H9 (cell line): ENCODE data around the gene ZNHIT1. TPM values are rescaled to one million over a fixed set of nuclear protein-coding genes. Genes with fewer than 3 reads are reported as not detected.

Experiments used
- DNase-seq: peaks from one replicate; pipeline ENCODE4 v3.0.0-alpha.2; 2017
- H2AFZ ChIP-seq: one replicate; pipeline ENCODE4 v1.6.1; 2013; ENCODE audit warnings: mild to moderate bottlenecking, low read length, control low read depth, moderate library complexity
- H2AK5ac ChIP-seq: 2 replicates; pipeline ENCODE4 v1.6.1; 2013; ENCODE audit warnings: low read length, control low read depth, mixed read lengths; ENCODE audit not compliant: insufficient read length
- H2BK120ac ChIP-seq: one replicate; pipeline ENCODE4 v1.6.1; 2013; ENCODE audit warnings: low read depth, mild to moderate bottlenecking, low read length, control low read depth, inconsistent platforms; ENCODE audit not compliant: poor library complexity, severe bottlenecking
- H2BK12ac ChIP-seq: 2 replicates; pipeline ENCODE4 v1.6.1; 2013; ENCODE audit warnings: low read length, control low read depth, mixed read lengths, low read depth; ENCODE audit not compliant: insufficient read length
- H2BK15ac ChIP-seq: 2 replicates; pipeline ENCODE4 v1.6.1; 2013; ENCODE audit warnings: low read depth, low read length, control low read depth
- H2BK20ac ChIP-seq: one replicate; pipeline ENCODE4 v1.6.1; 2013; ENCODE audit warnings: low read depth, mild to moderate bottlenecking, low read length, control low read depth, inconsistent platforms; ENCODE audit not compliant: poor library complexity, severe bottlenecking
- H2BK5ac ChIP-seq: 2 replicates; pipeline ENCODE4 v1.6.1; 2013; ENCODE audit warnings: low read length, control low read depth, mixed read lengths; ENCODE audit not compliant: insufficient read length
- H3K14ac ChIP-seq: 2 replicates; pipeline ENCODE4 v1.6.1; 2013; ENCODE audit warnings: low read length, control low read depth; ENCODE audit not compliant: insufficient read depth
- H3K18ac ChIP-seq: 2 replicates; pipeline ENCODE4 v1.6.1; 2013; ENCODE audit warnings: low read depth, mild to moderate bottlenecking, mixed read lengths, low read length, control low read depth; ENCODE audit not compliant: insufficient read length
- H3K23ac ChIP-seq: 2 replicates; pipeline ENCODE4 v1.6.1; 2013; ENCODE audit warnings: low read length, control low read depth, mixed read lengths, low read depth; ENCODE audit not compliant: insufficient read length
- H3K23me2 ChIP-seq: 2 replicates; pipeline ENCODE4 v1.6.1; 2013; ENCODE audit warnings: low read depth, mild to moderate bottlenecking, mixed read lengths, low read length, control low read depth; ENCODE audit not compliant: insufficient read length, poor library complexity, severe bottlenecking
- H3K27ac ChIP-seq: 2 replicates; pipeline ENCODE4 v1.5.1; 2013; ENCODE audit warnings: low read length, control low read depth, mixed read lengths, low read depth; ENCODE audit not compliant: insufficient read length
- H3K27me3 ChIP-seq: 2 replicates; pipeline ENCODE4 v1.6.1; 2013; ENCODE audit warnings: low read length, control low read depth, inconsistent platforms; ENCODE audit not compliant: insufficient read depth
- H3K4ac ChIP-seq: 2 replicates; pipeline ENCODE4 v1.6.1; 2013; ENCODE audit warnings: low read depth, mild to moderate bottlenecking, control low read depth, inconsistent platforms, low read length, moderate library complexity
- H3K4me1 ChIP-seq: 2 replicates; pipeline ENCODE4 v1.6.1; 2013; ENCODE audit warnings: low read length, control low read depth, inconsistent platforms; ENCODE audit not compliant: insufficient read depth
- H3K4me2 ChIP-seq: 2 replicates; pipeline ENCODE4 v1.6.1; 2013; ENCODE audit warnings: low read length, control low read depth, mixed read lengths; ENCODE audit not compliant: insufficient read length, insufficient read depth
- H3K56ac ChIP-seq: 2 replicates; pipeline ENCODE4 v1.6.1; 2013; ENCODE audit warnings: low read depth, mild to moderate bottlenecking, mixed read lengths, low read length, control low read depth; ENCODE audit not compliant: insufficient read length
- H3K79me1 ChIP-seq: 2 replicates; pipeline ENCODE4 v1.6.1; 2013; ENCODE audit warnings: low read depth, mild to moderate bottlenecking, moderate library complexity, low read length, control low read depth, inconsistent platforms; ENCODE audit not compliant: insufficient read depth, poor library complexity, severe bottlenecking
- H3K79me2 ChIP-seq: 2 replicates; pipeline ENCODE4 v1.6.1; 2013; ENCODE audit warnings: low read length, control low read depth, inconsistent platforms; ENCODE audit not compliant: insufficient read depth
- H3K9ac ChIP-seq: 2 replicates; pipeline ENCODE4 v1.6.1; 2013; ENCODE audit warnings: low read length, control low read depth, mixed read lengths; ENCODE audit not compliant: insufficient read length; ENCODE audit errors: extremely low read depth
- H3K9me3 ChIP-seq: one replicate; pipeline ENCODE4 v1.6.1; 2013; ENCODE audit warnings: low read depth, low read length, inconsistent platforms; ENCODE audit not compliant: control insufficient read depth
- H3T11ph ChIP-seq: one replicate; pipeline ENCODE4 v1.6.1; 2013; ENCODE audit warnings: mild to moderate bottlenecking, low read length, control low read depth, inconsistent platforms
- H4K20me1 ChIP-seq: one replicate; pipeline ENCODE4 v1.6.1; 2013; ENCODE audit not compliant: control insufficient read depth, insufficient read length, insufficient read depth
- H4K5ac ChIP-seq: 2 replicates; pipeline ENCODE4 v1.6.1; 2013; ENCODE audit warnings: low read depth, mild to moderate bottlenecking, mixed read lengths, low read length, control low read depth; ENCODE audit not compliant: insufficient read length
- H4K8ac ChIP-seq: replicated peaks from 2 replicates; pipeline ENCODE4 v1.6.1; 2013; ENCODE audit warnings: low read length, control low read depth, mixed read lengths, low read depth; ENCODE audit not compliant: insufficient read length
- H4K91ac ChIP-seq: 2 replicates; pipeline ENCODE4 v1.6.1; 2013; ENCODE audit warnings: low read depth, mild to moderate bottlenecking, moderate library complexity, mixed read lengths, low read length, control low read depth; ENCODE audit not compliant: insufficient read length
- H3K27ac Mint-ChIP-seq, 3 experiments: 2 replicates in 2 of 3; 3 replicates in 1 of 3; pipeline ENCODE4 v1.8.0; 2020 to 2021; ENCODE audit warnings: mixed read lengths in 3 of 3, mild to moderate bottlenecking in 1 of 3, moderate library complexity in 1 of 3
- H3K27me3 Mint-ChIP-seq: 2 replicates; pipeline ENCODE4 v1.8.0; 2021; ENCODE audit warnings: low read depth, mild to moderate bottlenecking, moderate library complexity, mixed read lengths
- H3K36me3 Mint-ChIP-seq, 3 experiments: 2 replicates in 2 of 3; 3 replicates in 1 of 3; pipeline ENCODE4 v1.8.0; 2020 to 2021; ENCODE audit warnings: low read depth in 3 of 3, mixed read lengths in 3 of 3; ENCODE audit not compliant: insufficient read depth in 1 of 3
- H3K4me1 Mint-ChIP-seq, 2 experiments: 2 replicates each; pipeline ENCODE4 v1.8.0; 2020; ENCODE audit warnings: mixed read lengths in 2 of 2
- H3K4me3 Mint-ChIP-seq, 2 experiments: 2 replicates in 1 of 2; 3 replicates in 1 of 2; pipeline ENCODE4 v1.8.0; 2020 to 2021; ENCODE audit warnings: mild to moderate bottlenecking in 2 of 2, mixed read lengths in 2 of 2, moderate library complexity in 1 of 2
- H3K9me3 Mint-ChIP-seq, 2 experiments: 2 replicates in 1 of 2; 3 replicates in 1 of 2; pipeline ENCODE4 v1.8.0; 2020; ENCODE audit warnings: mild to moderate bottlenecking in 2 of 2, mixed read lengths in 2 of 2, moderate library complexity in 1 of 2
- CTCF ChIP-seq: fragments of 200-600 bp; sonication (generic); conservative IDR thresholded peaks from 3 replicates; pipeline ENCODE4 v1.8.0; 2021; ENCODE audit warnings: antibody characterized with exemption, mild to moderate bottlenecking
- WGBS: extraction: QIAGEN DNeasy Blood & Tissue Kit; methylation state at CpG from one replicate; pipeline ENCODE4 v1.1.7; 2013; ENCODE audit warnings: missing lambda C conversion rate, low lambda C conversion rate, mixed read lengths; ENCODE audit not compliant: insufficient read length; ENCODE audit errors: extremely low coverage; 5-methylcytosine and 5-hydroxymethylcytosine counted together
- total RNA-seq: library from RNA; stranded (reverse); gene quantifications from 2 replicates; pipeline ENCODE4 v1.2.1, GENCODE V29; 2021

ZNHIT1 gene
- total RNA-seq, 1 experiment from 2014 or later = 52.7 TPM

- no peak overlapping the region for H3K23ac ChIP-seq
- H3K9me3 ChIP-seq = no peaks in the 10 kb centered on the region
- H4K8ac ChIP-seq = no peak overlapping the region
- H3T11ph ChIP-seq = no peak overlapping the region
- H2BK12ac ChIP-seq = no peak overlapping the region
- Mint-ChIP-seq H3K27me3 (no peaks in the 10 kb centered on the region), H3K4me3 (no peak overlapping the region), H3K9me3 (no peaks in the 10 kb centered on the region), H3K27ac (no peak overlapping the region), H3K36me3 (peaks cover 26 to 53% (median 27%) of the 10 kb centered on the region in 3 experiments), H3K4me1 (peaks cover 15 to 18% of the 10 kb centered on the region in 2 experiments)
- no peak for DNase-seq
- H3K9ac ChIP-seq = no peak overlapping the region
- no peaks in the 10 kb centered on the region for H3K79me1 ChIP-seq
- no peak overlapping the region for H2BK15ac ChIP-seq
- no peaks in the 10 kb centered on the region for H4K20me1 ChIP-seq
- H3K23me2 ChIP-seq = no peaks in the 10 kb centered on the region
- H3K4ac ChIP-seq = no peak overlapping the region
- no peaks in the 10 kb centered on the region for H3K79me2 ChIP-seq
- H2AFZ ChIP-seq = no peak overlapping the region
- no peak for TF ChIP-seq CTCF
- no peak overlapping the region for H3K4me2 ChIP-seq
- H3K4me1 ChIP-seq = no peaks in the 10 kb centered on the region; the same call in 1 of the 2 replicates
- no peak overlapping the region for H3K27ac ChIP-seq
- no peak overlapping the region for H2BK5ac ChIP-seq
- no peak overlapping the region for H2AK5ac ChIP-seq
- no peak overlapping the region for H4K91ac ChIP-seq
- H3K27me3 ChIP-seq = no peaks in the 10 kb centered on the region
- no peak overlapping the region for H2BK120ac ChIP-seq
- H3K14ac ChIP-seq = no peak overlapping the region
- H3K56ac ChIP-seq = no peak overlapping the region
- H4K5ac ChIP-seq = no peak overlapping the region
- no peak overlapping the region for H2BK20ac ChIP-seq
- WGBS = no CpG with 5 or more reads among the region's 9 CpGs
- no peak overlapping the region for H3K18ac ChIP-seq
Observed at GRCh38 chr7:101226721-101227120, 8.8 kb downstream of the ZNHIT1 start.
